H9 (cell line): ENCODE data around the gene IER5. TPM values are rescaled to one million over a fixed set of nuclear protein-coding genes. Genes with fewer than 3 reads are reported as not detected.

Experiments
- DNase-seq: peaks from one replicate; pipeline ENCODE4 v3.0.0-alpha.2; 2017
- H2AFZ ChIP-seq: one replicate; pipeline ENCODE4 v1.6.1; 2013; ENCODE audit warnings: mild to moderate bottlenecking, low read length, control low read depth, moderate library complexity
- H2AK5ac ChIP-seq: 2 replicates; pipeline ENCODE4 v1.6.1; 2013; ENCODE audit warnings: low read length, control low read depth, mixed read lengths; ENCODE audit not compliant: insufficient read length
- H2BK120ac ChIP-seq: one replicate; pipeline ENCODE4 v1.6.1; 2013; ENCODE audit warnings: low read depth, mild to moderate bottlenecking, low read length, control low read depth, inconsistent platforms; ENCODE audit not compliant: poor library complexity, severe bottlenecking
- H2BK12ac ChIP-seq: 2 replicates; pipeline ENCODE4 v1.6.1; 2013; ENCODE audit warnings: low read length, control low read depth, mixed read lengths, low read depth; ENCODE audit not compliant: insufficient read length
- H2BK15ac ChIP-seq: 2 replicates; pipeline ENCODE4 v1.6.1; 2013; ENCODE audit warnings: low read depth, low read length, control low read depth
- H2BK20ac ChIP-seq: one replicate; pipeline ENCODE4 v1.6.1; 2013; ENCODE audit warnings: low read depth, mild to moderate bottlenecking, low read length, control low read depth, inconsistent platforms; ENCODE audit not compliant: poor library complexity, severe bottlenecking
- H2BK5ac ChIP-seq: 2 replicates; pipeline ENCODE4 v1.6.1; 2013; ENCODE audit warnings: low read length, control low read depth, mixed read lengths; ENCODE audit not compliant: insufficient read length
- H3K14ac ChIP-seq: 2 replicates; pipeline ENCODE4 v1.6.1; 2013; ENCODE audit warnings: low read length, control low read depth; ENCODE audit not compliant: insufficient read depth
- H3K18ac ChIP-seq: 2 replicates; pipeline ENCODE4 v1.6.1; 2013; ENCODE audit warnings: low read depth, mild to moderate bottlenecking, mixed read lengths, low read length, control low read depth; ENCODE audit not compliant: insufficient read length
- H3K23ac ChIP-seq: 2 replicates; pipeline ENCODE4 v1.6.1; 2013; ENCODE audit warnings: low read length, control low read depth, mixed read lengths, low read depth; ENCODE audit not compliant: insufficient read length
- H3K23me2 ChIP-seq: 2 replicates; pipeline ENCODE4 v1.6.1; 2013; ENCODE audit warnings: low read depth, mild to moderate bottlenecking, mixed read lengths, low read length, control low read depth; ENCODE audit not compliant: insufficient read length, poor library complexity, severe bottlenecking
- H3K27ac ChIP-seq: 2 replicates; pipeline ENCODE4 v1.5.1; 2013; ENCODE audit warnings: low read length, control low read depth, mixed read lengths, low read depth; ENCODE audit not compliant: insufficient read length
- H3K27me3 ChIP-seq: 2 replicates; pipeline ENCODE4 v1.6.1; 2013; ENCODE audit warnings: low read length, control low read depth, inconsistent platforms; ENCODE audit not compliant: insufficient read depth
- H3K4ac ChIP-seq: 2 replicates; pipeline ENCODE4 v1.6.1; 2013; ENCODE audit warnings: low read depth, mild to moderate bottlenecking, control low read depth, inconsistent platforms, low read length, moderate library complexity
- H3K4me1 ChIP-seq: 2 replicates; pipeline ENCODE4 v1.6.1; 2013; ENCODE audit warnings: low read length, control low read depth, inconsistent platforms; ENCODE audit not compliant: insufficient read depth
- H3K4me2 ChIP-seq: 2 replicates; pipeline ENCODE4 v1.6.1; 2013; ENCODE audit warnings: low read length, control low read depth, mixed read lengths; ENCODE audit not compliant: insufficient read length, insufficient read depth
- H3K56ac ChIP-seq: 2 replicates; pipeline ENCODE4 v1.6.1; 2013; ENCODE audit warnings: low read depth, mild to moderate bottlenecking, mixed read lengths, low read length, control low read depth; ENCODE audit not compliant: insufficient read length
- H3K79me1 ChIP-seq: 2 replicates; pipeline ENCODE4 v1.6.1; 2013; ENCODE audit warnings: low read depth, mild to moderate bottlenecking, moderate library complexity, low read length, control low read depth, inconsistent platforms; ENCODE audit not compliant: insufficient read depth, poor library complexity, severe bottlenecking
- H3K79me2 ChIP-seq: 2 replicates; pipeline ENCODE4 v1.6.1; 2013; ENCODE audit warnings: low read length, control low read depth, inconsistent platforms; ENCODE audit not compliant: insufficient read depth
- H3K9ac ChIP-seq: 2 replicates; pipeline ENCODE4 v1.6.1; 2013; ENCODE audit warnings: low read length, control low read depth, mixed read lengths; ENCODE audit not compliant: insufficient read length; ENCODE audit errors: extremely low read depth
- H3K9me3 ChIP-seq: one replicate; pipeline ENCODE4 v1.6.1; 2013; ENCODE audit warnings: low read depth, low read length, inconsistent platforms; ENCODE audit not compliant: control insufficient read depth
- H3T11ph ChIP-seq: one replicate; pipeline ENCODE4 v1.6.1; 2013; ENCODE audit warnings: mild to moderate bottlenecking, low read length, control low read depth, inconsistent platforms
- H4K20me1 ChIP-seq: one replicate; pipeline ENCODE4 v1.6.1; 2013; ENCODE audit not compliant: control insufficient read depth, insufficient read length, insufficient read depth
- H4K5ac ChIP-seq: 2 replicates; pipeline ENCODE4 v1.6.1; 2013; ENCODE audit warnings: low read depth, mild to moderate bottlenecking, mixed read lengths, low read length, control low read depth; ENCODE audit not compliant: insufficient read length
- H4K8ac ChIP-seq: replicated peaks from 2 replicates; pipeline ENCODE4 v1.6.1; 2013; ENCODE audit warnings: low read length, control low read depth, mixed read lengths, low read depth; ENCODE audit not compliant: insufficient read length
- H4K91ac ChIP-seq: 2 replicates; pipeline ENCODE4 v1.6.1; 2013; ENCODE audit warnings: low read depth, mild to moderate bottlenecking, moderate library complexity, mixed read lengths, low read length, control low read depth; ENCODE audit not compliant: insufficient read length
- H3K27ac Mint-ChIP-seq, 3 experiments: 2 replicates in 2 of 3; 3 replicates in 1 of 3; pipeline ENCODE4 v1.8.0; 2020 to 2021; ENCODE audit warnings: mixed read lengths in 3 of 3, mild to moderate bottlenecking in 1 of 3, moderate library complexity in 1 of 3
- H3K27me3 Mint-ChIP-seq: 2 replicates; pipeline ENCODE4 v1.8.0; 2021; ENCODE audit warnings: low read depth, mild to moderate bottlenecking, moderate library complexity, mixed read lengths
- H3K36me3 Mint-ChIP-seq, 3 experiments: 2 replicates in 2 of 3; 3 replicates in 1 of 3; pipeline ENCODE4 v1.8.0; 2020 to 2021; ENCODE audit warnings: low read depth in 3 of 3, mixed read lengths in 3 of 3; ENCODE audit not compliant: insufficient read depth in 1 of 3
- H3K4me1 Mint-ChIP-seq, 2 experiments: 2 replicates each; pipeline ENCODE4 v1.8.0; 2020; ENCODE audit warnings: mixed read lengths in 2 of 2
- H3K4me3 Mint-ChIP-seq, 2 experiments: 2 replicates in 1 of 2; 3 replicates in 1 of 2; pipeline ENCODE4 v1.8.0; 2020 to 2021; ENCODE audit warnings: mild to moderate bottlenecking in 2 of 2, mixed read lengths in 2 of 2, moderate library complexity in 1 of 2
- H3K9me3 Mint-ChIP-seq, 2 experiments: 2 replicates in 1 of 2; 3 replicates in 1 of 2; pipeline ENCODE4 v1.8.0; 2020; ENCODE audit warnings: mild to moderate bottlenecking in 2 of 2, mixed read lengths in 2 of 2, moderate library complexity in 1 of 2
- CTCF ChIP-seq: fragments of 200-600 bp; sonication (generic); conservative IDR thresholded peaks from 3 replicates; pipeline ENCODE4 v1.8.0; 2021; ENCODE audit warnings: antibody characterized with exemption, mild to moderate bottlenecking
- WGBS: extraction: QIAGEN DNeasy Blood & Tissue Kit; methylation state at CpG from one replicate; pipeline ENCODE4 v1.1.7; 2013; ENCODE audit warnings: missing lambda C conversion rate, low lambda C conversion rate, mixed read lengths; ENCODE audit not compliant: insufficient read length; ENCODE audit errors: extremely low coverage; 5-methylcytosine and 5-hydroxymethylcytosine counted together
- total RNA-seq: library from RNA; stranded (reverse); gene quantifications from 2 replicates; pipeline ENCODE4 v1.2.1, GENCODE V29; 2021

The IER5 gene
- total RNA-seq, 1 experiment from 2014 or later: 6.7 TPM

- H3K18ac ChIP-seq: no peak overlapping the region
- H3K9me3 ChIP-seq: no peaks in the 10 kb centered on the region
- H3K23ac ChIP-seq: no peak overlapping the region
- no peaks in the 10 kb centered on the region for H3K79me1 ChIP-seq
- no peak for DNase-seq
- no peak overlapping the region for H2AFZ ChIP-seq
- H3K4me2 ChIP-seq: no peak overlapping the region
- Mint-ChIP-seq H3K36me3 (no peaks in the 10 kb centered on the region; a peak in 2 of 7 replicates), H3K4me1 (peaks cover 79 to 80% of the 10 kb centered on the region in 2 experiments), H3K27me3 (peaks cover 66% of the 10 kb centered on the region), H3K4me3 (no peak overlapping the region; a peak in 1 of 5 replicates), H3K9me3 (peaks cover 0 to 4% of the 10 kb centered on the region in 2 experiments; a peak in 2 of 5 replicates), H3K27ac (no peak overlapping the region)
- TF ChIP-seq CTCF: no peak
- peaks cover 21% of the 10 kb centered on the region; the same call in 1 of the 2 replicates for H3K27me3 ChIP-seq
- H4K5ac ChIP-seq: no peak overlapping the region
- H4K91ac ChIP-seq: no peak overlapping the region
- no CpG with 5 or more reads among the region's 7 CpGs for WGBS
- H3K23me2 ChIP-seq: peaks cover 9% of the 10 kb centered on the region
- H2AK5ac ChIP-seq: no peak overlapping the region
- H2BK5ac ChIP-seq: no peak overlapping the region
- H3K4ac ChIP-seq: no peak overlapping the region
- H2BK120ac ChIP-seq: no peak overlapping the region
- peaks cover 15% of the 10 kb centered on the region; the same call in 1 of the 2 replicates for H3K4me1 ChIP-seq
- H3T11ph ChIP-seq: no peak overlapping the region
- H2BK20ac ChIP-seq: no peak overlapping the region
- H4K8ac ChIP-seq: no peak overlapping the region
- no peak overlapping the region for H3K27ac ChIP-seq
- H3K56ac ChIP-seq: no peak overlapping the region
- no peak overlapping the region for H3K14ac ChIP-seq
- H4K20me1 ChIP-seq: no peaks in the 10 kb centered on the region
- H3K79me2 ChIP-seq: no peaks in the 10 kb centered on the region
- H3K9ac ChIP-seq: no peak overlapping the region
- H2BK15ac ChIP-seq: no peak overlapping the region
- no peak overlapping the region for H2BK12ac ChIP-seq
Measured at GRCh38 chr1:181103399-181103798, 14.9 kb downstream of the IER5 start.
